Measurements from ENCODE around the gene SPOCK2.

GRCh38 chr10:72083790-72084459, 4.4 kb downstream of the SPOCK2 start:
- no peak for TF ChIP-seq CTCF (IDR thresholded peaks at IDR 0.05 in 4 of 5, conservative IDR thresholded peaks at IDR 0.05 in 1 of 5)
- TF ChIP-seq POLR2A (IDR thresholded peaks at IDR 0.05), result no peak

Data from gastrocnemius medialis (tissue), 4 donors.